ENCODE data around the gene CSGALNACT2. TPM values are rescaled to one million over a fixed set of nuclear protein-coding genes. Genes with fewer than 3 reads are reported as not detected.

The CSGALNACT2 gene
- total RNA-seq, 2 experiments from 2014 or later: 38.0 to 39.7 TPM

- no peak overlapping the region for H3K4me3 Mint-ChIP-seq
- DNase-seq: peak; percentile 36
- peaks cover 74% of the 10 kb centered on the region for H3K4me1 Mint-ChIP-seq
These were observed 14.7 kb upstream of the CSGALNACT2 start for GRCh38 chr10:43123361-43124093.

GRCh38 chr10:43124094-43124521 lies 14.1 kb upstream of the CSGALNACT2 start:
- peak; percentile 39 for DNase-seq
- Mint-ChIP-seq H3K4me1 (peaks cover 74% of the 10 kb centered on the region), H3K9me3 (ENCODE audit: low read depth) (no peaks in the 10 kb centered on the region), H3K27me3 (no peaks in the 10 kb centered on the region), H3K27ac (peak overlapping the region; percentile 42), H3K36me3 (no peaks in the 10 kb centered on the region), H3K4me3 (no peak overlapping the region)
- ATAC-seq: no peak
- CTCF ChIA-PET: interaction anchor here (0.9 to 1.0 kb wide), 2 partner anchors 15 to 81 kb away, joined by 3 read pairs; no protein-coding TSS in a partner anchor

More at GRCh38 chr10:43123361-43124093, 14.7 kb upstream of the CSGALNACT2 start:
- ATAC-seq: no peak
- H3K27ac Mint-ChIP-seq: peak overlapping the region; percentile 42
- no peaks in the 10 kb centered on the region for H3K27me3 Mint-ChIP-seq
- CTCF ChIA-PET: interaction anchor here (0.9 to 4.2 kb wide), 2 partner anchors 10 to 15 kb away, joined by 3 to 49 read pairs; partner anchors contain the start of gene CSGALNACT2
- H3K36me3 Mint-ChIP-seq: no peaks in the 10 kb centered on the region
- no peaks in the 10 kb centered on the region for H3K9me3 Mint-ChIP-seq (ENCODE audit: low read depth)

GRCh38 chr10:43124574-43125273 lies 13.5 kb upstream of the CSGALNACT2 start:
- peaks cover 77% of the 10 kb centered on the region for H3K4me1 Mint-ChIP-seq

DNA sequence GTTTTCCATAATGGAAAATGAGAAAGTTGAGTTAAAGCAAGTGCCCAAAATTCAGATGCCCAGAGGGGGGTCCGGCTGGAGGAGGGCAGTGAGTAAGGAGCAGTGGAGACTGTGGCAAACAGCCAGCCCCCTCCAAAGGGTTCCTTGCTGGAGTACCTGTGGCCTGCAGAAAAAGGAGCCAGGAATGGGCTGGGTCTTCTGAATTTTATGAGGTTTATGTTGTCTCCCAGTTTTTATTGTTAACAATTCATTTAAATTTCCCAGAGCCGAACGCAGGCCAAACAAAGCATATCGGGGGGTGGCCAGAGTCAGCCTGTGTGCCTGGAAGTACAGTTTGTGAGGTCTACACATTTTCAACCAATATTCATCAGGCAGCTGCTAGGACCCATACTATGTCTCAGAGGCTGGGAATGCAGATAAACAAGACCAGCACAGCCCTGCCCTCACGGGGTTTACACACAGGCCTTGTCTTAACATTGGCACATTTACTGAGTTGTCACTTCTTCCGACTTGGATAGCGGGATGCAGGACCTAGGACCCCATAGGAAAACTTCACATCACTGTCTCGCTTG lies 12.9 kb upstream of the CSGALNACT2 start:
- ATAC-seq (no peak), DNase-seq (peak; percentile 27)
- Mint-ChIP-seq H3K27ac (no peak overlapping the region), H3K9me3 (ENCODE audit: low read depth) (no peaks in the 10 kb centered on the region), H3K36me3 (no peaks in the 10 kb centered on the region), H3K4me1 (peaks cover 73% of the 10 kb centered on the region), H3K27me3 (no peaks in the 10 kb centered on the region), H3K4me3 (no peak overlapping the region)
- CTCF ChIA-PET: interaction anchor here (1.0 kb wide), 1 partner anchor 14 kb away, joined by 3 read pairs; no protein-coding TSS in a partner anchor

More at GRCh38 chr10:43124574-43125273, 13.5 kb upstream of the CSGALNACT2 start:
- CTCF ChIA-PET: interaction anchor here (0.9 to 1.0 kb wide), 2 partner anchors 15 to 80 kb away, joined by 3 read pairs; no protein-coding TSS in a partner anchor
- Mint-ChIP-seq H3K9me3 (ENCODE audit: low read depth) (no peaks in the 10 kb centered on the region), H3K27ac (no peak overlapping the region), H3K27me3 (no peaks in the 10 kb centered on the region), H3K4me3 (no peak overlapping the region), H3K36me3 (no peaks in the 10 kb centered on the region)
- no peak for ATAC-seq
- DNase-seq: peak; percentile 31

- CTCF ChIA-PET: no interaction called here
- no peaks in the 10 kb centered on the region for H3K36me3 Mint-ChIP-seq
- H3K4me1 Mint-ChIP-seq: peaks cover 73% of the 10 kb centered on the region
- ATAC-seq: no peak
- DNase-seq: peak; percentile 37
- H3K27ac Mint-ChIP-seq: peak overlapping the region; percentile 81
- no peaks in the 10 kb centered on the region for H3K9me3 Mint-ChIP-seq (ENCODE audit: low read depth)
- H3K4me3 Mint-ChIP-seq: no peak overlapping the region
- H3K27me3 Mint-ChIP-seq: no peaks in the 10 kb centered on the region
These were observed 12.1 kb upstream of the CSGALNACT2 start for GRCh38 chr10:43125881-43126731.

DNA sequence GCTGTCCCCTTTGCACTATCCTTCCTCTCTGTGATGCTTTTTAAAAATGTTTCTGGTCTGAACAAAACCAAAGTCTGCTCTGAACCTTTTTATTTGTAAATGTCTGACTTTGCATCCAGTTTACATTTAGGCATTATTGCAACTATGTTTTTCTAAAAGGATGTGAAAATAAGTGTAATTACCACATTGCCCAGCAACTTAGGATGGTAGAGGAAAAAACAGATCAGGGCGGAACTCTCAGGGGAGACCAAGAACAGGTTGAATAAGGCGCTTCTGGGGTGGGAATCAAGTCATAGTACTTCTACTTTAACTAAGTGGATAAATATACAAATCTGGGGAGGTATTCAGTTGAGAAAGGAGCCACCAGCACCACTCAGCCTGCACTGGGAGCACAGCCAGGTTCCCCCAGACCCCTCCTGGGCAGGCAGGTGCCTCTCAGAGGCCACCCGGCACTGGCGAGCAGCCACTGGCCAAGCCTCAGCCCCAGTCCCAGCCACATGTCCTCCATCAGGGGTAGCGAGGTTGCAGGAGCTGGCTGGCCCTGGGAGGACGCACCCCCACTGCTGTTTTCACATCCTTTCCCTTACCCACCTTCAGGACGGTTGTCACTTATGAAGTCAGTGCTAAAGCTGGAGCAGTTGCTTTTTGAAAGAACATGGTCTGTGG lies 11.4 kb upstream of the CSGALNACT2 start:
- DNase-seq (peak; percentile 43), ATAC-seq (no peak)
- H3K4me1 Mint-ChIP-seq: peaks cover 73% of the 10 kb centered on the region
- H3K36me3 Mint-ChIP-seq: no peaks in the 10 kb centered on the region
- peak overlapping the region; percentile 81 for H3K27ac Mint-ChIP-seq
- CTCF ChIA-PET: interaction anchor here (0.9 to 1.0 kb wide), 2 partner anchors 11 to 78 kb away, joined by 3 read pairs; partner anchors contain the start of gene CSGALNACT2
- no peak overlapping the region for H3K4me3 Mint-ChIP-seq
- no peaks in the 10 kb centered on the region for H3K9me3 Mint-ChIP-seq (ENCODE audit: low read depth)
- no peaks in the 10 kb centered on the region for H3K27me3 Mint-ChIP-seq

GRCh38 chr10:43127442-43127841 lies 10.8 kb upstream of the CSGALNACT2 start:
- H3K9me3 Mint-ChIP-seq (ENCODE audit: low read depth): no peaks in the 10 kb centered on the region
- no peaks in the 10 kb centered on the region for H3K36me3 Mint-ChIP-seq
- ATAC-seq (no peak), DNase-seq (no peak)
- H3K4me1 Mint-ChIP-seq: peaks cover 72% of the 10 kb centered on the region
- CTCF ChIA-PET: interaction anchor here (0.9 to 1.0 kb wide), 2 partner anchors 10 to 77 kb away, joined by 3 read pairs; partner anchors contain the start of gene CSGALNACT2
- H3K27ac Mint-ChIP-seq: peak overlapping the region; percentile 81
- H3K4me3 Mint-ChIP-seq: no peak overlapping the region
- no peaks in the 10 kb centered on the region for H3K27me3 Mint-ChIP-seq

DNA sequence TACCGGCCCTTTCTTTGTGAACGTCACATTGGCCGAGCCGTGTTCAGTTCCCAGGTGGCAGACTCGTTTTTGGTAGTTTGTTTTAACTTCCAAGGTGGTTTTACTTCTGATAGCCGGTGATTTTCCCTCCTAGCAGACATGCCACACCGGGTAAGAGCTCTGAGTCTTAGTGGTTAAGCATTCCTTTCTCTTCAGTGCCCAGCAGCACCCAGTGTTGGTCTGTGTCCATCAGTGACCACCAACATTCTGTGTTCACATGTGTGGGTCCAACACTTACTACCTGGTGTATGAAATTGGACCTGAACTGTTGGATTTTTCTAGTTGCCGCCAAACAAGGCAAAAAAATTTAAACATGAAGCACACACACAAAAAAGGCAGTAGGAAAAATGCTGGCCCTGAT lies 9.9 kb upstream of the CSGALNACT2 start:
- ATAC-seq (no peak), DNase-seq (no peak)
- peak overlapping the region; percentile 81 for H3K27ac Mint-ChIP-seq
- H3K27me3 Mint-ChIP-seq: no peaks in the 10 kb centered on the region
- no peaks in the 10 kb centered on the region for H3K9me3 Mint-ChIP-seq (ENCODE audit: low read depth)
- H3K4me3 Mint-ChIP-seq: no peak overlapping the region
- CTCF ChIA-PET: interaction anchor here (0.7 kb wide), 1 partner anchor 9 kb away, joined by 4 read pairs; the partner anchor contains the start of gene CSGALNACT2
- H3K4me1 Mint-ChIP-seq: peaks cover 74% of the 10 kb centered on the region
- no peaks in the 10 kb centered on the region for H3K36me3 Mint-ChIP-seq

GRCh38 chr10:43128958-43129706 lies 9.1 kb upstream of the CSGALNACT2 start:
- Mint-ChIP-seq H3K27ac (peak overlapping the region; percentile 81), H3K27me3 (no peaks in the 10 kb centered on the region), H3K36me3 (no peaks in the 10 kb centered on the region), H3K9me3 (ENCODE audit: low read depth) (no peaks in the 10 kb centered on the region), H3K4me1 (peaks cover 80% of the 10 kb centered on the region), H3K4me3 (no peak overlapping the region)
- ATAC-seq (peak; percentile 90), DNase-seq (peak; percentile 80)
- CTCF ChIA-PET: interaction anchor here (1.3 to 2.6 kb wide), 5 partner anchors 8 to 76 kb away, joined by 3 to 24 read pairs (median 5); partner anchors contain the start of gene CSGALNACT2

DNA sequence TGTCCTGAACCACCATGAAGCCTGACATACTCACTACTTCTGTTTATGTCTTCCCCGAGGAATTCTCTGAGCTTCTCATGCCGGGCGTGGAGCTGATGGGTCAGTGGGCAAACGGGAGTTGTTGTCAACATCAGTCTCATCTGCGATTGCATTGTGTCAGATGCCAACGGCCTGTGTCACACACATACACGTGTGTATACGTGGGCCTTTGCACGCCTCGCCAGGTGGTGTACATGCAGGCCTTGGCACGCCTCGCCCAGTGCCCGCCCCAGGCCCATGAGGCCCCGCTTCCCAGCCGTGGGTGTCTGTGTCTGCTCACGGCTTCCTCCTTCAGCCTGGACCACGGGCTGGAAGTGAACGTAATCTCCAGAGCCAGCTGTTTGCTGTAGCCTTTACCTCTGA lies 7.5 kb upstream of the CSGALNACT2 start:
- peak overlapping the region; percentile 16 for H3K27ac Mint-ChIP-seq
- ATAC-seq (no peak), DNase-seq (peak; percentile 36)
- H3K4me1 Mint-ChIP-seq: peaks cover 90% of the 10 kb centered on the region
- H3K27me3 Mint-ChIP-seq: no peaks in the 10 kb centered on the region
- CTCF ChIA-PET: interaction anchor here (1.0 to 2.6 kb wide), 3 partner anchors 8 to 24 kb away, joined by 3 to 24 read pairs (median 18); partner anchors contain the start of gene CSGALNACT2
- H3K4me3 Mint-ChIP-seq: no peak overlapping the region
- peaks cover 3% of the 10 kb centered on the region for H3K36me3 Mint-ChIP-seq
- no peaks in the 10 kb centered on the region for H3K9me3 Mint-ChIP-seq (ENCODE audit: low read depth)

DNA sequence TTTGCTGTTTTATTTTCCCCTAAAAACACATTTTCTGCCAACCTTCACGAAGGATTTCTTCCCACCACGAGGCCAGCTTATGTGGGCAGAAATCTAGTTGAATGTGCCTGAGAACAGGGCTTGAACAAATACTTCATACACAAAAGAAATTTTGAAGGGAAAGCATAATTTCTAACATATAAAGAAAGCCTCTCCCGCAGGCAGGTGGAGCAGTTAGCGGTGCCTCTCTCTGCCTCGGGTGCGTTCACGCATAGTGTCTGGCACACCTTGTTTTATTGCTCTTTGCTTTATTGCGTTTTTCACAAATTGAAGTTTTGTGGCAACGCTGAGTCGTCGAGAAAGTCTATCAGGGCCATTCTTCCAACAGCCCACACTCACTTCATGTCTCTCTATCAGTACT lies 7.0 kb upstream of the CSGALNACT2 start:
- Mint-ChIP-seq H3K4me1 (peaks cover 92% of the 10 kb centered on the region), H3K27me3 (no peaks in the 10 kb centered on the region), H3K9me3 (ENCODE audit: low read depth) (no peaks in the 10 kb centered on the region), H3K27ac (no peak overlapping the region), H3K36me3 (peaks cover 8% of the 10 kb centered on the region), H3K4me3 (no peak overlapping the region)
- ATAC-seq (no peak), DNase-seq (peak; percentile 35)
- CTCF ChIA-PET: interaction anchor here (2.6 kb wide), 1 partner anchor 10 kb away, joined by 24 read pairs; no protein-coding TSS in a partner anchor

Data from activated CD8-positive, alpha-beta memory T cell treated with anti-CD3 and anti-CD28 coated beads, Interleukin-2, amount 10 ng/mL, durations not matched to agents 7 days and 5 days (primary cell).